ENCODE data around the gene SLC35F6.
"Not testable (repeated sequence)": the region's sequence is repeated elsewhere in the genome, so short reads cannot be mapped to it uniquely, and the experiment has no call there.

The SLC35F6 gene

DNA sequence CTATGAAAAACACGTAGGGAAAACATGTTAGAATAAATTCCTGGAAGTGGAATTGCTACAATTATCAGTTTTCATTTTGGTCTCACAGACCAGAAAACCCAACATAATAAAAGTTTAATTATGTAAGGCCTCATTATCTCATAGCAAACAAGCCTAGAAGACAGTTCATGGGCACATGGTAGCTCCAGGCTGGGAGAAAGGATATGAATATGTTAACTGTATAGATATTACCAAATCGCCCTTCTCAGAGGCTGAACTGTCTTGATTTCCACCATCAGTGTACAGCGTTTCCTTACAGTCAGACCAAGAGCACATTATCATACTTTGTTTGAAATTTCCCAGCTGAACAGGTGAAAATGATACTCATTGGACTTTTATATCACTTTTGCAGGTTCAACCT lies 17.1 kb upstream of the SLC35F6 start:
- Histone ChIP-seq H3K27me3 (ENCODE audit: control insufficient read depth in 1 of 2, insufficient read depth in 2 of 2, low read length in 2 of 2) (no peaks in the 10 kb centered on the region), H3K4me3 (ENCODE audit: low read depth in 1 of 2, low read length in 2 of 2) (no peak overlapping the region), H3K27ac (ENCODE audit: low read depth, low read length) (no peak overlapping the region), H3K9ac (ENCODE audit: low read length) (no peak overlapping the region), H3K36me3 (ENCODE audit: insufficient read depth, low read length) (no peaks in the 10 kb centered on the region), H3K9me3 (ENCODE audit: low read length) (no peaks in the 10 kb centered on the region), H3K4me1 (ENCODE audit: insufficient read depth, low read length) (no peaks in the 10 kb centered on the region)

DNA sequence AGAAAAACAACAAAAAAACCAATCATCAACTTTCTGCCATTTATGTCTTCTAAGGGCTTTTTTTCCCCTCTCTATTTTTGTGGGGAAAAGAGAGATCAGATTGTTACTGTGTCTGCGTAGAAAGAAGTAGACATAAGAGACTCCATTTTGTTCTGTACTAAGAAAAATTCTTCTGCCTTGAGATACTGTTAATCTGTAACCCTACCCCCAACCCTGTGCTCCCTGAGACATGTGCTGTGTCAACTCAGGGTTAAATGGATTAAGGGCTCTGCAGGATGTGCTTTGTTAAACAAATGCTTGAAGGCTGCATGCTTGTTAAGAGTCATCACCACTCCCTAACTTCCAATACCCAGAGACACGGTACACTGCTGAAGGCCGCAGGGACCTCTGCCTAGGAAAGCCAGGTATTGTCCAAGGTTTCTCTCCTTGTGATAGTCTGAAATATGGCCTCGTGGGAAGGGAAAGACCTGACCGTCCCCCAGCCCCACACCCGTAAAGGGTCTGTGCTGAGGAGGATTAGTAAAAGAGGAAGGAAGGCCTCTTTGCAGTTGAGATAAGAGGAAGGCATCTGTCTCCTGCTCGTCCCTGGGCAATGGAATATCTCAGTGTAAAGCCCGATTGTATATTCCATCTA lies 14.2 kb upstream of the SLC35F6 start:
- H3K27me3 ChIP-seq (ENCODE audit: control insufficient read depth in 1 of 2, insufficient read depth in 2 of 2, low read length in 2 of 2); H3K27ac ChIP-seq (ENCODE audit: low read depth, low read length); H3K9me3 ChIP-seq (ENCODE audit: low read length); H3K9ac ChIP-seq (ENCODE audit: low read length); H3K36me3 ChIP-seq (ENCODE audit: insufficient read depth, low read length); H3K4me3 ChIP-seq (ENCODE audit: low read depth in 1 of 2, low read length in 2 of 2); H3K4me1 ChIP-seq (ENCODE audit: insufficient read depth, low read length): not testable (repeated sequence)

DNA sequence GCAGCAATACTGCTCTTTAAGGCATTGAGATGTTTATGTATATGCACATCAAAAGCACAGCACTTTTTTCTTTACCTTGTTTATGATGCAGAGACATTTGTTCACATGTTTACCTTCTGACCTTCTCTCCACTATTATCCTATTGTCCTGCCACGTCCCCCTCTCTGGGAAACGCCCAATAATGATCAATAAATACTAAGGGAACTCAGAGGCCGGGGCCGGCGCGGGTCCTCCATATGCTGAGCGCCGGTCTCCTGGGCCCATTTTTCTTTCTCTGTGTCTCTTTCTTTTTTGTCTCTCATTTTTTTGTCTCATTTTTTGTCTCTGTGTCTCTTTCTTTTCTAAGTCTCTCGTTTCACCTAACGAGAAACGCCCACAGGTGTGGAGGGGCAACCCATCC lies 13.6 kb upstream of the SLC35F6 start:
- not testable (repeated sequence) for H3K27me3 ChIP-seq (ENCODE audit: control insufficient read depth in 1 of 2, insufficient read depth in 2 of 2, low read length in 2 of 2); H3K9ac ChIP-seq (ENCODE audit: low read length); H3K27ac ChIP-seq (ENCODE audit: low read depth, low read length); H3K4me1 ChIP-seq (ENCODE audit: insufficient read depth, low read length); H3K36me3 ChIP-seq (ENCODE audit: insufficient read depth, low read length); H3K9me3 ChIP-seq (ENCODE audit: low read length); H3K4me3 ChIP-seq (ENCODE audit: low read depth in 1 of 2, low read length in 2 of 2)

DNA sequence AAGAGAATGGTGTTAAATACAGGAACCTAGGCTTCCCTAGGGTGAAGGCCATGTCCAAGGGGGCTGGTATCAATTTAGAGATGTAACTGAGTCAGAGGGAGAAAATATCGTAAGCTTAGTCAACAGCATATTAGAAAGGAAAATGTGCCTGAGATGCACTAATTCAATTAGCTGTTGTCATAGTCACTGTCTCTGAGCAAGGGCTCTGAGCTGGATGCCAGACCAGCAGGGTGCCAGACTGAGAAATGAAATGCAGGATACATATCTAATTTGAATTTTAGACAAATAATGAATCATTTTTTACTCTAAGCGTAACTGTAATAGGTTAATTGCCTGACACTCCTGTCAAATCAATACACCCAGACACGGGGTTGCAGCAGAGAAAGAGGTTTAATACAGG lies 11.4 kb upstream of the SLC35F6 start:
- no peak overlapping the region for H3K4me3 ChIP-seq (ENCODE audit: low read depth in 1 of 2, low read length in 2 of 2)
- H3K9me3 ChIP-seq (ENCODE audit: low read length): no peaks in the 10 kb centered on the region
- H3K27ac ChIP-seq (ENCODE audit: low read depth, low read length): no peak overlapping the region
- H3K9ac ChIP-seq (ENCODE audit: low read length): no peak overlapping the region
- H3K4me1 ChIP-seq (ENCODE audit: insufficient read depth, low read length): no peaks in the 10 kb centered on the region
- no peaks in the 10 kb centered on the region for H3K27me3 ChIP-seq (ENCODE audit: control insufficient read depth in 1 of 2, insufficient read depth in 2 of 2, low read length in 2 of 2)
- no peaks in the 10 kb centered on the region for H3K36me3 ChIP-seq (ENCODE audit: insufficient read depth, low read length)

DNA sequence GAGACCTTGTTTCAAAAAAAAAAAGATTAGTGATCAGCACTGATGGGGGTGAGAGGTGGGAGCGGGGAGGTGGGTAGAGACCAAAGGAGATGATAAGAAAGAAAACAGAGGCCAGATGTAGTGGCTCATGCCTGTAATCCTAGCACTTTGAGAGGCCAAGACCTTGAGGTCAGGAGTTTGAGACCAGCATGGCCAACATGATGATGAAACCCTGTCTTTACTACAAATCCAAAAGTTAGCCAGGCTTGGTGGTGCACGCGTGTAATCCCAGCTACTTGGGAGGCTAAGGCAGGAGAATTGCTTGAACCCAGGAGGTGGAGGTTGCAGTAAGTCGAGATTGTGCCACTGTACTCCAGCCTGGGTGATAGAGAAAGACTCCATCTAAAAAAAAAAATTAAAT lies 9.5 kb upstream of the SLC35F6 start:
- H3K9me3 ChIP-seq (ENCODE audit: low read length): no peaks in the 10 kb centered on the region
- H3K27me3 ChIP-seq (ENCODE audit: control insufficient read depth in 1 of 2, insufficient read depth in 2 of 2, low read length in 2 of 2): no peaks in the 10 kb centered on the region
- no peak overlapping the region for H3K4me3 ChIP-seq (ENCODE audit: low read depth in 1 of 2, low read length in 2 of 2)
- H3K9ac ChIP-seq (ENCODE audit: low read length): no peak overlapping the region
- no peak overlapping the region for H3K27ac ChIP-seq (ENCODE audit: low read depth, low read length)
- no peaks in the 10 kb centered on the region for H3K4me1 ChIP-seq (ENCODE audit: insufficient read depth, low read length)
- H3K36me3 ChIP-seq (ENCODE audit: insufficient read depth, low read length): no peaks in the 10 kb centered on the region

DNA sequence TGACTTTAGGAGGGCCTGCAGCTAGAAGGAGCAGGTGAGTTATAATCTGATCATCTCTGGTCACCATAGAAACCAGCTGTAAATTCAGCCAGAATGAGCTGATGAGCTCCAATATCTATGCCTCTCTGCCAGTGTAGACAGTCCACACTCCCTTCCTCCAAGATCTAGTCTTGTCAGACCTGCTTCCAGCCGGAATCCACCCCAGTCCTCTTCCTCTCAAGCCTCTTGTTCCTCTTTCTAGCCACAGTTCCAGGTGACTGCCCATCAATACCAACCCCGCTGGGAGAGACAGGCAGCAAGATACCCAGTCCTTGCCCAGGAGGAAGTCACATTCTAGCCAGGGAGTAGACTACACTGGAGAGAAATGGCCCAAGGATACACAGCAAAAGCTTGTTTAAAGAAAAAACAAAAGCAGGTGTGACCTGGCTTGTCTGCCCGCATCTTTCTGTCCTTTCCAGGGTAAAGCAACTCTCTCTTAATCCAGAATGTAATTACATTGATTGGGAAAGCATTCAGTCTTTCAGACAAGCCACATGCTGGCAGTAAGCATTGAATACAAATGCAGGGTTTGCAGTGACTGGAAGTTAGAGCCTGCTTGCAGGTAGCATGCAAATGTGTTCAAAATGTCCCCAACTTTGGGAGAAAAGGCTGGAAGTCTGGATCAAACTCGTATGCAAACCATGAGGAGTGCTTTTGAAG lies 9.0 kb upstream of the SLC35F6 start:
- no peak overlapping the region for H3K27ac ChIP-seq (ENCODE audit: low read depth, low read length)
- H3K9ac ChIP-seq (ENCODE audit: low read length): no peak overlapping the region
- no peaks in the 10 kb centered on the region for H3K27me3 ChIP-seq (ENCODE audit: control insufficient read depth in 1 of 2, insufficient read depth in 2 of 2, low read length in 2 of 2)
- H3K36me3 ChIP-seq (ENCODE audit: insufficient read depth, low read length): no peaks in the 10 kb centered on the region
- H3K4me1 ChIP-seq (ENCODE audit: insufficient read depth, low read length): no peaks in the 10 kb centered on the region
- H3K4me3 ChIP-seq (ENCODE audit: low read depth in 1 of 2, low read length in 2 of 2): no peak overlapping the region
- no peaks in the 10 kb centered on the region for H3K9me3 ChIP-seq (ENCODE audit: low read length)

DNA sequence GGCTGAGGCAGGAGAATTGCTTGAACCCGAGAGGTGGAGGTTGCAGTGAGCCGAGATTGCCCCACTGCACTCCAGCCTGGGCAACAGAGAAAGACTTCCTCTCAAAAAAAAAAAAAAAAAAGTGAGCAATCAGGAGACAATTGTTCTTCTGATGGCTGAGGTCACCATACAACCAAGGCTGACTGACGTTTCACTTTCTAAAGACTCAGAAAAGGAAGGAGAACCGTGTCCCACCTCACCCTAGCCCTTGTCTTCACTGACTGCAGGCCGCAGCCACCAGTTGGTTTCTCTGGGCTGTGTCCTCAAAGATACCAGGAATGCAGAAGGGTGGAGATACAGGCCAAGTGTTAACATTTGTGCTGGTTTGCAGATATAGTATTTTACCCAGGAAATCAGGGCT lies 7.7 kb upstream of the SLC35F6 start:
- H3K36me3 ChIP-seq (ENCODE audit: insufficient read depth, low read length): no peaks in the 10 kb centered on the region
- H3K27me3 ChIP-seq (ENCODE audit: control insufficient read depth in 1 of 2, insufficient read depth in 2 of 2, low read length in 2 of 2): no peaks in the 10 kb centered on the region
- H3K4me1 ChIP-seq (ENCODE audit: insufficient read depth, low read length): no peaks in the 10 kb centered on the region
- H3K9ac ChIP-seq (ENCODE audit: low read length): no peak overlapping the region
- H3K27ac ChIP-seq (ENCODE audit: low read depth, low read length): no peak overlapping the region
- no peaks in the 10 kb centered on the region for H3K9me3 ChIP-seq (ENCODE audit: low read length)
- H3K4me3 ChIP-seq (ENCODE audit: low read depth in 1 of 2, low read length in 2 of 2): no peak overlapping the region

DNA sequence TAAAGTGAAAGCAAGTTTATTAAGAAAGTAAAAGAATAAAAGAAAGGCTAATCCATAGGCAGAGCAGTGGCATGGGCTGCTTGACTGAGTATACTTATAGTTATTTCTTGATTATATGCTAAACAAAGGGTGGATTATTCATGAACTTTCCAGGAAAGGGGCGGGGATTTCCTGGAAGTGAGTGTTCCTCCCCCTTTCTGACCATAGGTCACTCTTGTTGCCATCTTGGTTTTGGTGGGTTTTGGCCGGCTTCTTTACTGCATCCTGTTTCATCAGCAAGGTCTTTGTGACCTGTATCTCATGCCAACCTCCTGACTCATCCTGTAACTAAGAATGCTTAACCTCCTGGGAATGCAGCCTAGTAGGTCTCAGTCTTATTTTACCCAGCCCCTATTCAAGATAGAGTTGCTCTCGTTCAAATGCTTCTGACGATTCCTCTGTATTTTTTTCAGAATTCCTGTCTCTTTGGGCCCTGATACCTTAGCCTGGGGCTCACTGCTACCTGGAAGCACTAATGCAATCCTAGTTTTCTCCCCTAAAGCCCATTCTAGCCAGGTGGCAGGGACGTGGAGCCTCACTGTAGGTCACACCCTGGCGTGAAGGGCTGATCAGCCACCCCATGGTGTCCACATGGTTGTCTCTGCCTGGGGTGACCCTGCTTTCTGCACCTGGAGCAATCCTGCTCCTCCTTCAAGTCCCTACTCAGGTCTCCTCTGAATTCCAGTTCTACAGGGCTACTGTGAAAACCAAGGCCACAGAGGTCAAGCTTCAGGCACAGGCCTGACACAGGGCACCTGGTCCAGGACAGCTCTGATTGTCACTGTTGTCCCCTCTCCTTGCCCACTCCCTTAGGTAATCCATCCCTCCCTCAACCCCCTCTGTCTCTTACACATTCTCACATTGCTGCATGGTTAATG lies 6.0 kb upstream of the SLC35F6 start:
- Histone ChIP-seq H3K4me1 (ENCODE audit: insufficient read depth, low read length) (no peaks in the 10 kb centered on the region), H3K27ac (ENCODE audit: low read depth, low read length) (no peak overlapping the region), H3K4me3 (ENCODE audit: low read depth in 1 of 2, low read length in 2 of 2) (no peak overlapping the region), H3K9me3 (ENCODE audit: low read length) (no peaks in the 10 kb centered on the region), H3K9ac (ENCODE audit: low read length) (no peak overlapping the region), H3K36me3 (ENCODE audit: insufficient read depth, low read length) (no peaks in the 10 kb centered on the region), H3K27me3 (ENCODE audit: control insufficient read depth in 1 of 2, insufficient read depth in 2 of 2, low read length in 2 of 2) (no peaks in the 10 kb centered on the region)

DNA sequence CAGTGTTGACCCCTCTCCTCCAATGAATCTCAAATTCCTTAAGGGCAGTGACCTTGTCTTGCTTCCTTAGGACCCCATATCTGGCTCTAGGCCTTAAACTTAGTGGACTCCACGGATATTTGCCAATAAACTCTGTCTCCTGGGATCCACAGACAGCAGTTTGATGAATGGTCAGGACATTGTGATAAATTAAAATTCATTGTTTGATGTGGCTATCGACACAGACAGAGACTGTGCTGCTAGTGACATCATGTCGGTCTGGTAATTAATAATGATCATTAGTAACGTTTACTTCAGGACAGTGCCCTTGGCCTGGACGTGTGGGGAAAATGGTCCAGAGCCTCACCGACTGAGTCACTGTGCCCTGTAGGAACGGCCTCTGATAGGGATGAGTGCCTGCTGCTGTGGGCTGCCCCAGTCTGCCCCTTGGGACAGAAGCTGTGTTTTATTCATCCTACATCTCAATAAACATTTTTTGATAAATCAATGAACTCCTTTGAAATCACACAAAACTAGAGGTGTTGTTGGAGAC lies 5.2 kb upstream of the SLC35F6 start:
- Histone ChIP-seq H3K27me3 (ENCODE audit: control insufficient read depth in 1 of 2, insufficient read depth in 2 of 2, low read length in 2 of 2) (no peaks in the 10 kb centered on the region), H3K9me3 (ENCODE audit: low read length) (no peaks in the 10 kb centered on the region), H3K9ac (ENCODE audit: low read length) (no peak overlapping the region), H3K4me1 (ENCODE audit: insufficient read depth, low read length) (no peaks in the 10 kb centered on the region), H3K27ac (ENCODE audit: low read depth, low read length) (no peak overlapping the region), H3K4me3 (ENCODE audit: low read depth in 1 of 2, low read length in 2 of 2) (no peak overlapping the region), H3K36me3 (ENCODE audit: insufficient read depth, low read length) (no peaks in the 10 kb centered on the region)

DNA sequence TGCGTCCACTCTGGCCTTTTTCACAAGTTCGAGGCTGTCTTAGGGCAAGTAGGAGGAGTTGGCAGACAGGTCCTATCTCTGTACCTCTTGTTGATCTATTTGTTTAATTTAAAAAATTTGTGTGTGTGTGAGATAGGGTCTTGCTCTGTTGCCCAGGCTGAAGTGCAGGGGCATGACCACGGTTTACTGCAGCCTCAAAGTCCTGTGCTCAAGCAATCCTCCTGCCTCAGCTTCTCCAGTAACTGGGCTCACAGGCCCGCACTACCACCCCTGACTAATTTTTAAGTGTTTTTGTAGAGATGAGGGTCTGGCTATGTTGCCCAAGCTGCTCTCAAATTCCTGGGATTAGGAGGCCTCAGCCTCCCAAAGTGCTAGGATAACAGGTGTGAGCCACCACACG lies 4.2 kb upstream of the SLC35F6 start:
- H3K27ac ChIP-seq (ENCODE audit: low read depth, low read length): no peak overlapping the region
- no peaks in the 10 kb centered on the region for H3K9me3 ChIP-seq (ENCODE audit: low read length)
- peaks cover 2% of the 10 kb centered on the region for H3K4me1 ChIP-seq (ENCODE audit: insufficient read depth, low read length)
- no peaks in the 10 kb centered on the region for H3K27me3 ChIP-seq (ENCODE audit: control insufficient read depth in 1 of 2, insufficient read depth in 2 of 2, low read length in 2 of 2)
- no peak overlapping the region for H3K4me3 ChIP-seq (ENCODE audit: low read depth in 1 of 2, low read length in 2 of 2)
- H3K36me3 ChIP-seq (ENCODE audit: insufficient read depth, low read length): no peaks in the 10 kb centered on the region
- H3K9ac ChIP-seq (ENCODE audit: low read length): no peak overlapping the region

DNA sequence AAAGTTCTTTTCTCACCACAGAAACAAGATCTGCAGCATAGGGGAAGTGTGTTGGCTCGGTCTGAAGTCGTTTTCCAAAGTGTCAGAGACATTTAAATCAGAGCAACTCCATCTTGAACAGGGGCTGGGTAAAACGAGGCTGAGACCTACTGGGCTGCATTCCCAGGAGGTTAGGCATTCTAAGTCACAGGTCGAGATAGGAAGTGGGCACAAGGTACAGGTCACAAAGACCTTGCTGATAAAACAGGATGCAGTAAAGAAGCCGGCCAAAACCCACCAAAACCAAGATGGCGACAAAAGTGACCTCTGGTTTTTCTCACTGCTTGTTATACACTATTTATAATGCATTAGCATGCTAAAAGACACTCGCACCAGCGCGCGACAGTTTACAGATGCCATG lies 3.1 kb upstream of the SLC35F6 start:
- H3K36me3 ChIP-seq (ENCODE audit: insufficient read depth, low read length); H3K4me3 ChIP-seq (ENCODE audit: low read depth in 1 of 2, low read length in 2 of 2); H3K27ac ChIP-seq (ENCODE audit: low read depth, low read length); H3K9ac ChIP-seq (ENCODE audit: low read length); H3K27me3 ChIP-seq (ENCODE audit: control insufficient read depth in 1 of 2, insufficient read depth in 2 of 2, low read length in 2 of 2); H3K9me3 ChIP-seq (ENCODE audit: low read length): not testable (repeated sequence)
- peaks cover 14% of the 10 kb centered on the region for H3K4me1 ChIP-seq (ENCODE audit: insufficient read depth, low read length)

Data from muscle layer of colon (tissue), 2 donors.